HCT116 (cell line): ENCODE measurements around the gene MTUS2. TPM values are rescaled to one million over a fixed set of nuclear protein-coding genes. Genes with fewer than 3 reads are reported as not detected.
A peak's percentile ranks its signal among the peaks of the same experiment; 100 is the strongest.

Experiments
- ATAC-seq: fragments of 200-7000 bp; cut with Tn5 transposase; 2 replicates; pipeline ENCODE4 v1.9.1; 2020; ENCODE audit warnings: mild to moderate bottlenecking, moderate library complexity
- BruUV-seq: library from RNA; stranded (reverse); fragments of 400-500 nt; replicated peaks from 2 replicates; lab custom pipeline; 2021; lab: Mats Ljungman, UMichigan
- CTCF ChIA-PET: fragments of 300-600 bp; sonication (Branson Sonifier 250); formaldehyde crosslinking; loops from one replicate; lab custom pipeline; 2021; ENCODE audit warnings: antibody characterized with exemption; lab: Charles Lee
- POLR2A ChIA-PET: fragments of 300-600, 350-600 bp; sonication (Branson Sonifier 250); formaldehyde crosslinking; loops from one replicate; lab custom pipeline; 2021; ENCODE audit warnings: antibody characterized with exemption; lab: Charles Lee
- RAD21 ChIA-PET, 2 experiments: fragments of 300-600 bp; sonication (Branson Sonifier 250); formaldehyde crosslinking; loops; one replicate each; lab custom pipeline; 2023; ENCODE audit warnings: low total read pairs in 2 of 2; ENCODE audit not compliant: uncharacterized antibody in 2 of 2, unreplicated experiment in 2 of 2, low non-redundant PET in 1 of 2; lab: Charles Lee
- DNase-seq: peaks from one replicate; pipeline ENCODE4 v3.0.0-alpha.2; 2010; ENCODE audit warnings: low read depth, low spot score
- H2AFZ ChIP-seq: fragments of 200-600 bp; shearing (Covaris generic), sonication (generic); 2 replicates; pipeline ENCODE4 v1.6.1; 2017; ENCODE audit warnings: low read depth, mixed run types, mixed read lengths, antibody characterized with exemption, low read length; ENCODE audit not compliant: poor library complexity, severe bottlenecking
- H3K27ac ChIP-seq: 2 replicates; pipeline ENCODE4 v1.5.1; 2012; ENCODE audit warnings: low read depth, low read length
- H3K27me3 ChIP-seq: fragments of 200-600 bp; sonication (generic); 2 replicates; pipeline ENCODE4 v1.6.1; 2016; ENCODE audit warnings: mixed run types, low read length, mixed read lengths; ENCODE audit not compliant: insufficient read depth
- H3K36me3 ChIP-seq, 2 experiments: fragments of 200-500 bp in 1 of 2; fragments of 200-600 bp in 1 of 2; sonication (Bioruptor generic) in 1 of 2; sonication (generic) in 1 of 2; 2 replicates each; pipeline versions ENCODE4 v1.5.1 to v1.6.1; 2014 to 2016; ENCODE audit warnings: low read length in 2 of 2, inconsistent platforms in 1 of 2, mixed read lengths in 1 of 2, mixed run types in 1 of 2; ENCODE audit not compliant: insufficient read depth in 2 of 2, control insufficient read depth in 1 of 2
- H3K4me1 ChIP-seq, 2 experiments: fragments of 200-600 bp in 1 of 2; sonication (generic) in 1 of 2; 2 replicates each; pipeline versions ENCODE4 v1.5.1 to v1.6.1; 2012 to 2017; ENCODE audit warnings: low read length in 2 of 2, inconsistent platforms in 1 of 2, mild to moderate bottlenecking in 1 of 2, mixed read lengths in 1 of 2, mixed run types in 1 of 2, moderate library complexity in 1 of 2; ENCODE audit not compliant: insufficient read depth in 2 of 2, control insufficient read depth in 1 of 2
- H3K4me2 ChIP-seq: fragments of 200-600 bp; sonication (generic); 2 replicates; pipeline ENCODE4 v1.6.1; 2017; ENCODE audit warnings: mixed run types, low read length, mixed read lengths
- H3K4me3 ChIP-seq, 2 experiments: fragments of 200-600 bp in 1 of 2; sonication (generic) in 1 of 2; replicated peaks in 1 of 2; 2 replicates each; pipeline ENCODE4 v1.5.1; 2011 to 2016; ENCODE audit warnings: low read length in 2 of 2, control low read depth in 1 of 2, low read depth in 1 of 2, mild to moderate bottlenecking in 1 of 2, mixed read lengths in 1 of 2, mixed run types in 1 of 2
- H3K79me2 ChIP-seq: fragments of 200-600 bp; sonication (generic); 2 replicates; pipeline ENCODE4 v1.6.1; 2017; ENCODE audit warnings: mild to moderate bottlenecking, mixed run types, low read length, moderate library complexity, mixed read lengths; ENCODE audit not compliant: insufficient read depth
- H3K9ac ChIP-seq: fragments of 200-600 bp; sonication (generic); 2 replicates; pipeline ENCODE4 v1.6.1; 2016; ENCODE audit warnings: low read length, mixed read lengths
- H3K9me2 ChIP-seq: fragments of 200-600 bp; sonication (generic), shearing (Covaris generic); 2 replicates; pipeline ENCODE4 v1.6.1; 2017; ENCODE audit warnings: mixed run types, mild to moderate bottlenecking, moderate library complexity; ENCODE audit not compliant: insufficient read depth
- H3K9me3 ChIP-seq, 2 experiments: fragments of 200-500 bp in 1 of 2; fragments of 200-600 bp in 1 of 2; sonication (Bioruptor generic) in 1 of 2; sonication (generic) in 1 of 2; 2 replicates each; pipeline ENCODE4 v1.6.1; 2014 to 2017; ENCODE audit warnings: low read length in 2 of 2, mixed read lengths in 2 of 2, inconsistent platforms in 1 of 2, low read depth in 1 of 2, mild to moderate bottlenecking in 1 of 2, mixed run types in 1 of 2, moderate library complexity in 1 of 2; ENCODE audit not compliant: control insufficient read depth in 1 of 2, insufficient read depth in 1 of 2
- H4K20me1 ChIP-seq: fragments of 200-600 bp; sonication (generic), shearing (Covaris generic); 2 replicates; pipeline ENCODE4 v1.6.1; 2017; ENCODE audit warnings: mixed run types, mild to moderate bottlenecking, moderate library complexity; ENCODE audit not compliant: insufficient read depth
- ATF3 ChIP-seq: IDR thresholded peaks from 2 replicates; pipeline ENCODE4 v1.6.1; 2012
- CBX3 ChIP-seq: IDR thresholded peaks from 2 replicates; pipeline ENCODE4 v1.6.1; 2012; ENCODE audit warnings: low read depth
- CEBPB ChIP-seq: IDR thresholded peaks from 2 replicates; pipeline ENCODE4 v1.6.1; 2012; ENCODE audit warnings: low read depth
- EGR1 ChIP-seq: IDR thresholded peaks from 2 replicates; pipeline ENCODE4 v1.6.1; 2012; ENCODE audit warnings: low read depth
- ELF1 ChIP-seq: IDR thresholded peaks from 2 replicates; pipeline ENCODE4 v1.6.1; 2012; ENCODE audit warnings: low read depth, borderline replicate concordance
- EZH2 ChIP-seq: fragments of 200-600 bp; sonication (generic); IDR thresholded peaks from 2 replicates; pipeline ENCODE4 v1.6.1; 2017; ENCODE audit warnings: antibody characterized with exemption, mixed run types
- FOSL1 ChIP-seq: IDR thresholded peaks from 2 replicates; pipeline ENCODE4 v1.6.1; 2012; ENCODE audit warnings: low read depth
- JUND ChIP-seq: IDR thresholded peaks from 2 replicates; pipeline ENCODE4 v1.6.1; 2012
- MAX ChIP-seq: IDR thresholded peaks from 2 replicates; pipeline ENCODE4 v1.6.1; 2012
- POLR2A ChIP-seq: IDR thresholded peaks from 2 replicates; pipeline ENCODE4 v1.7.0; 2011; ENCODE audit warnings: borderline replicate concordance; ENCODE audit not compliant: insufficient read depth, insufficient read length; ENCODE audit errors: extremely low read depth
- POLR2AphosphoS5 ChIP-seq: IDR thresholded peaks from 2 replicates; pipeline ENCODE4 v1.6.1; 2011; ENCODE audit warnings: mild to moderate bottlenecking, low read depth, low read length, moderate library complexity
- RAD21 ChIP-seq: IDR thresholded peaks from 2 replicates; pipeline ENCODE4 v1.6.1; 2012; ENCODE audit warnings: low read depth, mild to moderate bottlenecking
- REST ChIP-seq: IDR thresholded peaks from 2 replicates; pipeline ENCODE4 v1.6.1; 2012; ENCODE audit warnings: low read depth
- SIN3A ChIP-seq: IDR thresholded peaks from 2 replicates; pipeline ENCODE4 v1.6.1; 2012; ENCODE audit warnings: low read depth
- SP1 ChIP-seq: IDR thresholded peaks from 2 replicates; pipeline ENCODE4 v1.6.1; 2012; ENCODE audit warnings: low read depth
- SRF ChIP-seq: IDR thresholded peaks from 2 replicates; pipeline ENCODE4 v1.6.1; 2012; ENCODE audit warnings: low read depth
- TCF7L2 ChIP-seq: IDR thresholded peaks from 2 replicates; pipeline ENCODE4 v1.7.0; 2011; ENCODE audit warnings: borderline replicate concordance, inconsistent platforms; ENCODE audit not compliant: insufficient read depth, insufficient read length; ENCODE audit errors: extremely low read depth
- YY1 ChIP-seq: IDR thresholded peaks from 2 replicates; pipeline ENCODE4 v1.6.1; 2011; ENCODE audit warnings: low read length, low read depth, moderate library complexity, mild to moderate bottlenecking; ENCODE audit not compliant: insufficient replicate concordance; ENCODE audit errors: extremely low read depth
- ZFX ChIP-seq: fragments of 450-650 bp; IDR thresholded peaks from 2 replicates; pipeline ENCODE4 v1.6.1; 2017
- ZNF274 ChIP-seq: fragments of 200-500 bp; sonication (Bioruptor generic); IDR thresholded peaks from 2 replicates; pipeline ENCODE4 v1.6.1; 2014; ENCODE audit warnings: mild to moderate bottlenecking, low read depth, low read length, inconsistent platforms
- intact Hi-C: fragments of 100-400 bp; cut with micrococcal nuclease; formaldehyde crosslinking; loops from 2 replicates; pipeline ENCODE4 v1.10.0; 2022
- total RNA-seq: library from RNA; stranded (reverse); gene quantifications from one replicate; pipeline ENCODE4 v1.2.1, GENCODE V29; 2021; ENCODE audit not compliant: unreplicated experiment
- TF ChIP-seq, protein P1 (sequence below): IDR thresholded peaks from 2 replicates; pipeline ENCODE4 v1.6.1; 2011; ENCODE audit warnings: mild to moderate bottlenecking, low read length, moderate library complexity; ENCODE audit not compliant: insufficient replicate concordance; ENCODE audit errors: extremely low read depth

MTUS2 gene
- total RNA-seq, 1 experiment from 2014 or later = 0.02 TPM

DNA sequence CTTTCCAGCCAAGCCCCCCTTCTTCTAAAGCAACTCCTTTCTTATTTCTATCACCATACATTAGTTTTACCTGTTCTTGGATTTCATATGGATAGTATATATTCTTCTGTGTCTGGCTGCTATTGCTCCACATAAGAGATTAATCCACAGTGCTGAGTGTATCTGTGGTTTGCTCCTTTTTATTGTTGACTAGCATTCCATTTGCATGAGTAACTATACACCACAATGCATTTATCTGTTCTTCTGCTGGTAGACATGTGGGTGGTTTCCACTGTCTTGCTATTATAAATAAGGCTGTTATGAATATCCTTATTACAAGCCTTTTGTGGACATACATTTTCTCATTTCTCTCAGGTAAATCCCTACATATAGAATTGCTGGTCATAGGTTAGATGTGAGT is 637.2 kb downstream of the MTUS2 start (continued):
- TF ChIP-seq SP1 (peak; percentile 32; the same call in 1 of the 2 replicates), POLR2A (no peak), RAD21 (no peak), SIN3A (no peak)
- TF ChIP-seq, all 23 proteins: peak for 4

- CTCF ChIA-PET = interaction anchor here (1.0 kb wide), 1 partner anchor 14 kb away, joined by 5 read pairs; no protein-coding TSS in a partner anchor
- H3K9ac ChIP-seq = no peak overlapping the region
Observed at GRCh38 chr13:29458419-29458818, 638.3 kb downstream of the MTUS2 start.

More at GRCh38 chr13:29458419-29458818, 638.3 kb downstream of the MTUS2 start:
- BruUV-seq = no TSS peak
- ChIA-PET RAD21 (no interaction called here), POLR2A (no interaction called here)
- Histone ChIP-seq H3K9me2 (no peaks in the 10 kb centered on the region), H3K4me1 (peaks cover 10 to 17% of the 10 kb centered on the region in 2 experiments), H3K4me3 (no peak overlapping the region), H3K79me2 (no peaks in the 10 kb centered on the region), H3K27ac (no peak overlapping the region), H3K27me3 (peaks cover 2% of the 10 kb centered on the region), H3K36me3 (no peaks in the 10 kb centered on the region)
- DNase-seq (no peak), ATAC-seq (no peak)
- no peak for TF ChIP-seq JUND
- no peak for TF ChIP-seq ZNF274
- no peak for TF ChIP-seq FOSL1
- TF ChIP-seq POLR2A = no peak
- TF ChIP-seq CBX3 = no peak
- no peak for TF ChIP-seq EGR1
- no peak for TF ChIP-seq POLR2AphosphoS5
- no peak for TF ChIP-seq SP1
- TF ChIP-seq EZH2 = no peak
- no peak for TF ChIP-seq CEBPB
- TF ChIP-seq MAX = no peak
- TF ChIP-seq YY1 = no peak
- no peak for TF ChIP-seq ELF1
- no peak for TF ChIP-seq SRF
- TF ChIP-seq, protein P1, sequence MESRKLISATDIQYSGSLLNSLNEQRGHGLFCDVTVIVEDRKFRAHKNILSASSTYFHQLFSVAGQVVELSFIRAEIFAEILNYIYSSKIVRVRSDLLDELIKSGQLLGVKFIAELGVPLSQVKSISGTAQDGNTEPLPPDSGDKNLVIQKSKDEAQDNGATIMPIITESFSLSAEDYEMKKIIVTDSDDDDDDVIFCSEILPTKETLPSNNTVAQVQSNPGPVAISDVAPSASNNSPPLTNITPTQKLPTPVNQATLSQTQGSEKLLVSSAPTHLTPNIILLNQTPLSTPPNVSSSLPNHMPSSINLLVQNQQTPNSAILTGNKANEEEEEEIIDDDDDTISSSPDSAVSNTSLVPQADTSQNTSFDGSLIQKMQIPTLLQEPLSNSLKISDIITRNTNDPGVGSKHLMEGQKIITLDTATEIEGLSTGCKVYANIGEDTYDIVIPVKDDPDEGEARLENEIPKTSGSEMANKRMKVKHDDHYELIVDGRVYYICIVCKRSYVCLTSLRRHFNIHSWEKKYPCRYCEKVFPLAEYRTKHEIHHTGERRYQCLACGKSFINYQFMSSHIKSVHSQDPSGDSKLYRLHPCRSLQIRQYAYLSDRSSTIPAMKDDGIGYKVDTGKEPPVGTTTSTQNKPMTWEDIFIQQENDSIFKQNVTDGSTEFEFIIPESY = no peak
- TF ChIP-seq REST = no peak
- TF ChIP-seq TCF7L2 = no peak
- no peak for TF ChIP-seq ZFX
- no peak for TF ChIP-seq ATF3
- TF ChIP-seq, all 23 proteins: peak for 0
- Histone ChIP-seq H3K9me3 (no peaks in the 10 kb centered on the region), H3K4me2 (no peak overlapping the region), H2AFZ (no peak overlapping the region), H4K20me1 (no peaks in the 10 kb centered on the region)
- intact Hi-C loops = no loop called here
